Measurements from ENCODE around the gene OXCT2. TPM values are rescaled to one million over a fixed set of nuclear protein-coding genes. Genes with fewer than 3 reads are reported as not detected.
"Not testable (repeated sequence)": the region's sequence is repeated elsewhere in the genome, so short reads cannot be mapped to it uniquely, and the experiment has no call there.

Gene OXCT2
- total and polyA plus RNA-seq, 2 donors (not counting 1 experiment from before 2014, with no cell fraction given), result 1.0 to 1.9 TPM

DNA sequence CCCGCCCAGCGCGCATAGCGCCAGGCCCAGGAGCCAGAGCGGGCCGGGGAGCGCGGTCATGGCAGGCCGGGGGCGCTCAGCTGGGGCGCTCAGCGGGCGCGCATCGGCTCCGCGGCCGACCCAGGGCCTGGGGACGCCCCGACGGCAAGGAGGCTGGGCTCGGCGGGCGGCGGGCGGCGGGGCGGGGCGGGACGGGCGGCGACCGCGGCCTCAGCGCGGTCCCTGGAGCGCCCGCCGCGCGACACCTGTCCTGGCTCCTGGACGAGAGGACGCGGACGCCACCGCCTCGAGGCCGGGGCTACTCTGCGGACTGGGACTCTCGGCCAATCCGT, 17.2 kb upstream of the OXCT2 start:
- no peak overlapping the region for H3K27ac ChIP-seq (ENCODE audit: low read length in 2 of 2)
- H3K4me3 Mint-ChIP-seq, result peak overlapping the region; percentile 61
- no peaks in the 10 kb centered on the region for H3K9me3 Mint-ChIP-seq (ENCODE audit: insufficient read depth)
- WGBS (ENCODE audit: insufficient coverage), result 7% methylated on average over 51 of the region's 51 CpGs
- H3K4me1 ChIP-seq (ENCODE audit: control insufficient read depth in 2 of 2, insufficient read depth in 2 of 2, low read length in 2 of 2), result peaks cover 5 to 7% of the 10 kb centered on the region in 2 donors
- H3K27me3 Mint-ChIP-seq, result peaks cover 15% of the 10 kb centered on the region
- H3K4me1 Mint-ChIP-seq, result peaks cover 23% of the 10 kb centered on the region
- H3K79me2 ChIP-seq (ENCODE audit: control insufficient read depth, insufficient read depth, low read length), result no peaks in the 10 kb centered on the region
- peak overlapping the region in 4 of 5 experiments; percentile 29 to 65 (median 54) for H3K4me3 ChIP-seq (ENCODE audit: control extremely low read depth in 1 of 5, extremely low read depth in 1 of 5, insufficient read depth in 1 of 5, low read depth in 2 of 5, low read length in 4 of 5)
- peak overlapping the region; percentile 95 for H3K4me2 ChIP-seq (replicated peaks; ENCODE audit: low read depth, low read length, poor library complexity, severe bottlenecking)
- H3K27me3 ChIP-seq (replicated peaks in 1 of 4; ENCODE audit: control extremely low read depth in 1 of 4, control insufficient read depth in 3 of 4, insufficient read depth in 4 of 4, low read length in 3 of 4), result peaks cover 0 to 16% (median 0%) of the 10 kb centered on the region in 4 experiments
- H3K9ac ChIP-seq (ENCODE audit: low read length), result peak overlapping the region; percentile 62
- no peaks in the 10 kb centered on the region for H3K9me3 ChIP-seq (ENCODE audit: control extremely low read depth in 1 of 3, control insufficient read depth in 2 of 3, insufficient read depth in 1 of 3, low read length in 2 of 3)
- intact Hi-C loops (cut with micrococcal nuclease), result no loop called here
- TF ChIP-seq, protein P1, sequence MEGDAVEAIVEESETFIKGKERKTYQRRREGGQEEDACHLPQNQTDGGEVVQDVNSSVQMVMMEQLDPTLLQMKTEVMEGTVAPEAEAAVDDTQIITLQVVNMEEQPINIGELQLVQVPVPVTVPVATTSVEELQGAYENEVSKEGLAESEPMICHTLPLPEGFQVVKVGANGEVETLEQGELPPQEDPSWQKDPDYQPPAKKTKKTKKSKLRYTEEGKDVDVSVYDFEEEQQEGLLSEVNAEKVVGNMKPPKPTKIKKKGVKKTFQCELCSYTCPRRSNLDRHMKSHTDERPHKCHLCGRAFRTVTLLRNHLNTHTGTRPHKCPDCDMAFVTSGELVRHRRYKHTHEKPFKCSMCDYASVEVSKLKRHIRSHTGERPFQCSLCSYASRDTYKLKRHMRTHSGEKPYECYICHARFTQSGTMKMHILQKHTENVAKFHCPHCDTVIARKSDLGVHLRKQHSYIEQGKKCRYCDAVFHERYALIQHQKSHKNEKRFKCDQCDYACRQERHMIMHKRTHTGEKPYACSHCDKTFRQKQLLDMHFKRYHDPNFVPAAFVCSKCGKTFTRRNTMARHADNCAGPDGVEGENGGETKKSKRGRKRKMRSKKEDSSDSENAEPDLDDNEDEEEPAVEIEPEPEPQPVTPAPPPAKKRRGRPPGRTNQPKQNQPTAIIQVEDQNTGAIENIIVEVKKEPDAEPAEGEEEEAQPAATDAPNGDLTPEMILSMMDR (IDR thresholded peaks at IDR 0.05), result no peak
- TF ChIP-seq EZH2 (IDR thresholded peaks at IDR 0.05; ENCODE audit: borderline replicate concordance, insufficient read depth, low read depth, low read length, poor library complexity, severe bottlenecking), result no peak
- ATAC-seq (ENCODE audit: low read depth) (peak; percentile 24), DNase-seq (no peak)
- H3K36me3 ChIP-seq (replicated peaks in 1 of 2; ENCODE audit: control extremely low read depth in 1 of 2, control insufficient read depth in 1 of 2, extremely low read depth in 1 of 2, insufficient read depth in 2 of 2, low read length in 1 of 2), result no peaks in the 10 kb centered on the region
- H3K27ac Mint-ChIP-seq, result no peak overlapping the region
- peak overlapping the region; percentile 95 for H2AFZ ChIP-seq (ENCODE audit: insufficient read depth, low read depth, low read length, poor library complexity, severe bottlenecking)
- ChIA-PET POLR2A (interaction anchor here (2.1 kb wide), 1 partner anchor 11 kb away, joined by 16 read pairs; no protein-coding TSS in a partner anchor), CTCF (interaction anchor here (0.8 to 1.9 kb wide), 4 partner anchors 10 to 185 kb away, joined by 3 to 10 read pairs (median 4); no protein-coding TSS in a partner anchor)
- no peaks in the 10 kb centered on the region for H4K20me1 ChIP-seq (ENCODE audit: control insufficient read depth, insufficient read depth, low read length, poor library complexity, severe bottlenecking)

DNA sequence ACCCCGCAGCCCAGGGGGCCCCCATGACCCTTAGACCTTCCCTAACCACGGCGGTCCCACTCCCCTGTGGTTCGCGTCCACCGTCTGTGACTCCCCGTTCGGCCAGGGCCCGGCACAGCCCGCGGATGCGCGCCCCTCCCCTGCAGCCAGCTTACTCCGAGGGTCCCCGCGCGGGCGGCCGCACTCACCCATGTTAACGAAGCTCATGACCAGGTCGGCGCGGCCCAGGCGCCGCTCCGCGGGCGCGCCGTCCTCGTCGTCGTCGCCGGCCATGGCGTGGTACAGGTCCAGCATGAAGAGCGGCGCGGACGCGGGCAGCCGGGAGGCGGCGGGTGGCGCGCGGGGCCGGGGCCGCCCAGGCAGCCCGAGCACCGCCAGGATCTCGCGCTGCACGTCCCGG, 16.8 kb upstream of the OXCT2 start:
- Mint-ChIP-seq H3K4me3 (peak overlapping the region; percentile 75), H3K27me3 (peaks cover 15% of the 10 kb centered on the region), H3K4me1 (peaks cover 23% of the 10 kb centered on the region)
- H3K27ac Mint-ChIP-seq; H3K4me3 ChIP-seq (ENCODE audit: control extremely low read depth in 1 of 5, extremely low read depth in 1 of 5, insufficient read depth in 1 of 5, low read depth in 2 of 5, low read length in 4 of 5); H3K9me3 Mint-ChIP-seq (ENCODE audit: insufficient read depth); H3K9ac ChIP-seq (ENCODE audit: low read length); H4K20me1 ChIP-seq (ENCODE audit: control insufficient read depth, insufficient read depth, low read length, poor library complexity, severe bottlenecking); H3K4me1 ChIP-seq (ENCODE audit: control insufficient read depth in 2 of 2, insufficient read depth in 2 of 2, low read length in 2 of 2); H3K36me3 ChIP-seq (replicated peaks in 1 of 2; ENCODE audit: control extremely low read depth in 1 of 2, control insufficient read depth in 1 of 2, extremely low read depth in 1 of 2, insufficient read depth in 2 of 2, low read length in 1 of 2); H3K9me3 ChIP-seq (ENCODE audit: control extremely low read depth in 1 of 3, control insufficient read depth in 2 of 3, insufficient read depth in 1 of 3, low read length in 2 of 3); H2AFZ ChIP-seq (ENCODE audit: insufficient read depth, low read depth, low read length, poor library complexity, severe bottlenecking); intact Hi-C loops (cut with micrococcal nuclease); ATAC-seq (ENCODE audit: low read depth); H3K79me2 ChIP-seq (ENCODE audit: control insufficient read depth, insufficient read depth, low read length); H3K27ac ChIP-seq (ENCODE audit: low read length in 2 of 2): not testable (repeated sequence)
- CTCF ChIA-PET, result interaction anchor here (1.2 to 1.9 kb wide), 3 partner anchors 10 to 29 kb away, joined by 3 to 10 read pairs (median 3); no protein-coding TSS in a partner anchor
- POLR2A ChIA-PET, result interaction anchor here (0.6 to 2.1 kb wide), 2 partner anchors 11 to 215 kb away, joined by 4 to 16 read pairs; no protein-coding TSS in a partner anchor
- WGBS (ENCODE audit: insufficient coverage), result 21% methylated on average over 49 of the region's 55 CpGs
- DNase-seq, result peak; percentile 19
- Histone ChIP-seq H3K4me2 (replicated peaks; ENCODE audit: low read depth, low read length, poor library complexity, severe bottlenecking) (peak overlapping the region; percentile 95), H3K27me3 (replicated peaks in 1 of 4; ENCODE audit: control extremely low read depth in 1 of 4, control insufficient read depth in 3 of 4, insufficient read depth in 4 of 4, low read length in 3 of 4) (peaks cover 0 to 16% (median 0%) of the 10 kb centered on the region in 4 experiments)
